NCI-H748 (cell line): ENCODE data around the gene RRAS.

Experiments used
- DNase-seq: peaks from one replicate; lab custom pipeline; 2025; ENCODE audit not compliant: unreplicated experiment; lab: John Stamatoyannopoulos, UW

The RRAS gene

DNA sequence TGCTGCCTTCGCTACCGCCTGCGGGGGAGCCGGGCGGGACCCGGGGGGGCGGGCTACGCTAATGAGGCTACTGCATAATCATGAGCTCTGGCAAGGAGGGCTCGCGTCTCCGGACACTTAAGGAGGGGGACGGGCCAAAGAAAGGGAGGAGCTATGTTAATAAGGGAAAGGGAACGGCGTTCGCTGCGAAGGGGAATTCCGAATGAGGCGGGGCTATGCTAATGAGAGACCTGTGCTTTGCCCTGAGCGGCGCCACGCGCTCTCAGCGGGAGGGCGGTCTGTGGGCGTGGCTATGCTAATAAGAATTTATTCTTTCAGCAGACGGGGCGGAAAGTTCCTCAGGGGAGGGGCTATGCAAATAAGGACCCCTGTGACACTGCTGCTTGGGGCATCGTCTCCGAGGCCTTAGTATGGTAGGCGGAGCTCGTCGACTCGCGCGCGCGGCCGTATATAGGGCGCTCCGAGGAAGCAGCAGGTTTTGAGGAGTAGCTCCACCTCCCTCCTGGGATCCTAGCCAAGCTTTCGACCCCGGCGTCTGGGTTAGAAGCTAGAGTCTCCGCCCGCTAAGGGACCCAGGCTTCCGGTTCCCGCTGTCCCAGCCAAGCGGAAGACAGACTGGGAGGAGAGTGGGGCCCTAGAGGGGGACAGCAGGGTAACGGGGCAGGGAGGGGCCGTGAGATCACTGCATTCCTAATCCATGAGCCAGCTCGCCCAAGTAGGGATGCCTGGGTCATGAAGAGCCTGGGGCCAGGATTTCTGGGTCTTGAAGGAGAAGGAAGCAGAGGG, at the start of gene RRAS:
Gene RRAS, minus strand, starts transcription at position 31 of the 786 bp plus-strand sequence. CDS start 45 bp downstream, outside the sequence.
- peak; percentile 100 for DNase-seq

DNA sequence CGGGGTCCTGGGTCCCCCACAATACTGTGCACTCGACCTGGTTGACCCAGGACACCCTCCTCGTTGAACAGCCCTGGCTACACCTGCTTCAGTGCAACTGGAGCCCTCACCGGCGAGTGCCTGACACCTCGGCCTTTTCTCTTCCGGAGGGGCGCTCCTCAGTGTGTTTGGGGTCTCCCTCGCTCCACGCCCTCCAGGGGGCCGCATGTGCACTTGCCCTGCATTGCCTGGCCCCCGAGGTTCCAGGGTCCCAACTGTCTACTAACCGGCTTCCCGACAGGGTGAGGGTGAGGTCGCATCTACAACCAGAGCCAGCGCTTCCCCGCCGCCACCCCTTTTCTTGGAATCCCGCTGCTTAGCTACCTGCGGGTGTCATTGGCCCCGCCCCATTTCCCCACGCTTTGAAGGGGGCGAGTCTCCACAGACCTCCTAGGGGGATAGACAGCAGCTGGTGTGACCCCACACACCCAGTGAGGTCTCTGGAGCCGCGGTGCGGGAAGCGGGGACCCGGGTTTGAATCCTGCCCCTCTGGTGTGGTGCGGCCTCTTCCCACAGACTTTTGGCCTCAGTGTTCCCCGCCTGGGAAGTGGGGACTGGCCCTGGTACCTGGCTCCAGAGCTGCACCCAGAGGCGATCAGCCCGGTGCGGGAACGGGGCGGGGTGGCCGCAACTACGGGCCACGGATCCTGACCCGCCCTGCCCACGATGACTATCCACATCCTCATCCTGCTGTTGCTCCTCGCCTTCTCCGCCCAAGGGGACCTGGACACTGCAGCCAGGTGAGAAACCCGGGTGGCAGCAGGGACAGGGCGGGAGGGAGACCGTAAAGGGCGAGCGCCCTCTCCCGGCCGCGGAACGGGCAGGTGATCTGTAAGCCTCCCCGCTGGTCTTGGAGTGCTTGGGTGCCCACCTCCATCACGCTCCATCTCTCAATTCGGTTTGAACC, 49.5 kb upstream of the RRAS start, which contains the start of gene ADM5:
Gene ADM5, plus strand, starts transcription at position 462 of the 946 bp plus-strand sequence. Its CDS starts 244 bp downstream, at position 706.
- DNase-seq, result peak; percentile 87

- no peak for DNase-seq
Observed at GRCh38 chr19:49688531-49689132, 48.7 kb upstream of the RRAS start.

- DNase-seq, result no peak
Observed at GRCh38 chr19:49687566-49688316, 47.8 kb upstream of the RRAS start.

DNA sequence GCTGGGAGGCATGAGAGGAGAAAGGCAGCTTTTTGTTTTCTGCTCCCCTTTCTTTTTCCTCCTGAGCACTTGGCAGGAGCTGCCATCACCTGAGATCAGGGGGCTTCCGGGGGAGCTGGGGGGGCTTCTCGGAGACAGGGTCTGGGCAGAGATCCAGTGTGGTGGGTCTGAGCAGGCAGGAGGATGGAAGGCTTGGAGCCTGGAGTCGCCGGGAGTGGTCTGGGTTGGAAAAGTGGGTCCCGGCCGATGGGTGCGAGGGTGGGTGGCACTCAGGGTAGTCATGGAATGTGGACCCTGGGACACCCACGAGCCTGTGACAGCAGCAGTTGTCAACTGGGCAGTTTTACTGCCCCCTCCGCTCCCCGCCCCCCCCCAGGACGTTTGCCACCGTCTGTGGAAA, 47.2 kb upstream of the RRAS start:
- DNase-seq, result no peak

- DNase-seq, result no peak
Observed at GRCh38 chr19:49686503-49687088, 46.7 kb upstream of the RRAS start.

- no peak for DNase-seq
Observed at GRCh38 chr19:49685845-49686332, 45.9 kb upstream of the RRAS start.

GRCh38 chr19:49684983-49685553, 45.1 kb upstream of the RRAS start:
- no peak for DNase-seq

DNA sequence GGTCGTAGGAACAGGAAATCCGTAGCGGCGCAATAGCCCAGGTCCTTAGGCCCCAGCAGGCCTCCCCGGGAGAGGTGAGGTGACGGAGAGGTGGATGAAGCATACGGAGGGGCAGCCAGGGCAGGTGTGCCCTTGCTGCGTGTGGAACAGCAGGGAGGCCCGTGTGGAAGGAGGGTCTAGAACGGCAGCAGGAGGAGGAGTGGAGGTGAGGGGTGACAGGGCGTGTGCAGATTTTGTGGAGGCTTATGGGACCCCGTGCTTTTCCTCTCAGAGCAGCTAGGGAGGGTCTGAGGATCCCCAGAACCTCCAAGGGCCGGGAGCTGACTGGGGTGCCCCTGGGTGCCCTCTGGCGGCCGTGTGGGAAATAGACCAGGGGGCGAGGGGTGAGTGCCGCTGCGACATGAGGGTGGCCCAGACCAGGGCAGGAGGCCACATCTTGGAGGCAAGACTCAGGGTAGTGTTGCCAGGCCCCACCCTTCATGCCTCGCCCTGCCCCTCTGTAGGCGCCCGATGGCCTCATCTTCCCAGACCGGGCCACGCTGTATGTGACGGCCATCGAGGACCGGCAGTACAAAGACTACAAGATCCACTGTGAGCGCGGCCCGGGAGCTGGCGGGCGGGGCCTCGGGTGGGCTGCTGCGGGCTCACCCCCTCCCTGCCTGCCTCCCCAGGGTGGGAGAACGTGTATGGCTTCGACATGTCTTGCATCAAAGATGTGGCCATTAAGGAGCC, 44.5 kb upstream of the RRAS start:
- DNase-seq, result no peak

DNA sequence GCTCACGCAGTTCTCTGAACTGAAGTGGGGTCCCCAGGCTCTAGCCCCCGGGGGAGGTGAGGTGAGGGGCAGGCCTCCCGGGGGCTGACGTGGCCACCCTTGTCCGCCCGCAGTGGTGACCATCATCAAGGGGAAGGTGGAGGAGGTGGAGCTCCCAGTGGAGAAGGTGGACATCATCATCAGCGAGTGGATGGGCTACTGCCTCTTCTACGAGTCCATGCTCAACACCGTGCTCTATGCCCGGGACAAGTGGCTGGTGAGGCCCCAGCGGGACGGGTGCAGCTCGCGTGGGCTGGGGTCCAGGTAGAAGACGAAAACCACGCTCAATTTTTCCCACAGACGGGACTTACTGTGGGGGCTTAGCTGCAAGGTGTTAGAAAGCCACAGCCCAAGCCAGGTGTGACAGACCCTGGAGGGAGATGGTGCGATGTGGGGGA, 43.9 kb upstream of the RRAS start:
- DNase-seq, result no peak

- no peak for DNase-seq
Observed at GRCh38 chr19:49682274-49682673, 42.3 kb upstream of the RRAS start.

DNA sequence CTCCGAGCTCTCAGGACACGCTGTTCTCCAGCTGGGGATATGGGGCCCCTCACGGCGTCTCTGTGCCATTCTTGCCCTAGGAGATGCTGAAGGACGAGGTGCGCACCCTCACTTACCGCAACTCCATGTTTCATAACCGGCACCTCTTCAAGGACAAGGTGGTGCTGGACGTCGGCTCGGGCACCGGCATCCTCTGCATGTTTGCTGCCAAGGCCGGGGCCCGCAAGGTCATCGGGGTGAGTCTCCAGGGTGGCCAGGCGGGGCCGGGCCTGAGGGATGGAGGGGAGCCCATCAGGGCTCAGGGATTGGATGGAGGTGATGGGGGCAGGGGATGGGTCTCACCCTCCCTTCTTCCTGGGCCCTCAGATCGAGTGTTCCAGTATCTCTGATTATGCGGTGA, 41.9 kb upstream of the RRAS start:
- DNase-seq, result no peak

- peak; percentile 94 for DNase-seq
Observed at GRCh38 chr19:49680421-49681351, 40.7 kb upstream of the RRAS start.

- DNase-seq, result no peak
Observed at GRCh38 chr19:49679771-49680413, 39.9 kb upstream of the RRAS start.

DNA sequence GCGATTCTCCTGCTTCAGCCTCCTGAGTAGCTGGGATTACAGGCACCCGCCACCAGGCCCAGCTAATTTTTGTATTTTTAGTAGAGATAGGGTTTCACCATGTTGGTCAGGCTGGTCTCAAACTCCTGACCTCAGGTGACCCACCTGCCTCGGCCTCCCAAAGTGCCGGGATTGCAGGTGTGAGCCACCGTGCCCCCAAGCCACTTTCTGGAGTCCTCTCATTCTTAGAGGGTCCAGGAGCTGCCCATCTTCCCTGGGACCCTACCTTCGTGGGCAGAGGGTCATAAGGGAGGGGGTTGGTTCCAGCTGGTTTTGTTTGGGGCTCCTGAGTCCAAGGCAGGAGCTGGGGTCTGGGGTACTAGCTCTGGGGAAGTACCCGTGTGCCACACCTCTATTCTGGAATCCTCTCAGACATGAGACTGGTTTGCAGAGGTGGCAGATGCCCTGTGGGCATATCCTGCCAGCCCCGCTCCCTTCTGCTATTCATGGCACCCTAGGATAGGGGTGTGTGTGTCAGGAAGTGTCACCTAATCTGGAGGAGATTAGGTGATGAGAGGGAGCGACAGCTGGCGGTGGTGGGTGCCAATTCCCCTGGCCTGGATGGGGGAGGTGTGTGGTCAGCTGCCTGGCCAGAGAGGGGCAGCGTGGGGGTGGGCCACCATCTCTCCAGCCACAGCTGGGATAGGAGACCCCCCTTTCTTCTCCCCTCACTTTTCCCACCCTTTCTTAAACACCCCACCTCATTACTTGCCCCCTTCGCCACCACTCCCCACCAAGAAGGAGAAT, 39.2 kb upstream of the RRAS start:
- DNase-seq, result no peak

GRCh38 chr19:49677901-49678674, 38.1 kb upstream of the RRAS start:
- peak; percentile 81 for DNase-seq
